Measurements from ENCODE around the gene TXNRD1.

DNA sequence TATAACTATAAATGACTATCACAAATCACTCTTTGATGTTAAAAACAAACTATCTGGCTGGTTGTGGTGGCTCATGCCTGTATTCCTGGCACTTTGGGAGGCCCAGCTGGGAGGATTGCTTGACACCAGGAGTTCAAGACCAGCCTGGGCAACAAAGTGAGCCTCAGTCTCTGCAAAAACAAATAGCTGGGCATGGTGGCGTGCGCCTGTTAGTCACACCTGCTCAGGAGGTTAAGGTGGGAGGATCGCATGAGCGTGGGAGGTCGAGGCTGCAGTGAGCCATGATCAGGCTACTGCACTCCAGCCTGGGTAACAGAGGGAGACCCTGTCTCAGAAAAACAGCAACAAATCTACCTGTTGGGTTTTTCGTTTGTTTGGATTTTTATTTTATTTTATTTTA is 5.4 kb downstream of the TXNRD1 start:
- TF ChIP-seq, protein P1, sequence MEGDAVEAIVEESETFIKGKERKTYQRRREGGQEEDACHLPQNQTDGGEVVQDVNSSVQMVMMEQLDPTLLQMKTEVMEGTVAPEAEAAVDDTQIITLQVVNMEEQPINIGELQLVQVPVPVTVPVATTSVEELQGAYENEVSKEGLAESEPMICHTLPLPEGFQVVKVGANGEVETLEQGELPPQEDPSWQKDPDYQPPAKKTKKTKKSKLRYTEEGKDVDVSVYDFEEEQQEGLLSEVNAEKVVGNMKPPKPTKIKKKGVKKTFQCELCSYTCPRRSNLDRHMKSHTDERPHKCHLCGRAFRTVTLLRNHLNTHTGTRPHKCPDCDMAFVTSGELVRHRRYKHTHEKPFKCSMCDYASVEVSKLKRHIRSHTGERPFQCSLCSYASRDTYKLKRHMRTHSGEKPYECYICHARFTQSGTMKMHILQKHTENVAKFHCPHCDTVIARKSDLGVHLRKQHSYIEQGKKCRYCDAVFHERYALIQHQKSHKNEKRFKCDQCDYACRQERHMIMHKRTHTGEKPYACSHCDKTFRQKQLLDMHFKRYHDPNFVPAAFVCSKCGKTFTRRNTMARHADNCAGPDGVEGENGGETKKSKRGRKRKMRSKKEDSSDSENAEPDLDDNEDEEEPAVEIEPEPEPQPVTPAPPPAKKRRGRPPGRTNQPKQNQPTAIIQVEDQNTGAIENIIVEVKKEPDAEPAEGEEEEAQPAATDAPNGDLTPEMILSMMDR (IDR thresholded peaks at IDR 0.05; ENCODE audit: insufficient read depth, low read length): no peak
- no peak for TF ChIP-seq GABPA (IDR thresholded peaks at IDR 0.05; ENCODE audit: low read depth)

Data from HL-60 (cell line).